Ishikawa (cell line): ENCODE data around the gene P2RX6.

ENCODE experiments used
- CEBPB ChIP-seq: IDR thresholded peaks from 2 replicates; pipeline ENCODE4 v1.6.1; 2012
- CREB1 ChIP-seq: IDR thresholded peaks from 2 replicates; pipeline ENCODE4 v1.6.1; 2012; ENCODE audit warnings: low read depth
- EGR1 ChIP-seq: IDR thresholded peaks from 2 replicates; pipeline ENCODE4 v1.6.1; 2012
- EP300 ChIP-seq: IDR thresholded peaks from 2 replicates; pipeline ENCODE4 v1.6.1; 2012; ENCODE audit warnings: borderline replicate concordance
- FOXM1 ChIP-seq: IDR thresholded peaks from 2 replicates; pipeline ENCODE4 v1.6.1; 2012; ENCODE audit warnings: low read depth, borderline replicate concordance
- RAD21 ChIP-seq: IDR thresholded peaks from 2 replicates; pipeline ENCODE4 v1.6.1; 2012; ENCODE audit warnings: low read depth
- TAF1 ChIP-seq: IDR thresholded peaks from 2 replicates; pipeline ENCODE4 v1.6.1; 2012; ENCODE audit warnings: low read depth, mild to moderate bottlenecking
- TCF12 ChIP-seq: IDR thresholded peaks from 2 replicates; pipeline ENCODE4 v1.6.1; 2012; ENCODE audit warnings: low read depth
- TEAD4 ChIP-seq: IDR thresholded peaks from 2 replicates; pipeline ENCODE4 v1.6.1; 2012
- YY1 ChIP-seq: IDR thresholded peaks from 2 replicates; pipeline ENCODE4 v1.6.1; 2012; ENCODE audit warnings: low read depth
- ZBTB7A ChIP-seq: IDR thresholded peaks from 2 replicates; pipeline ENCODE4 v1.6.1; 2012; ENCODE audit warnings: low read depth
- TF ChIP-seq, protein P1 (sequence below): IDR thresholded peaks from 2 replicates; pipeline ENCODE4 v1.6.1; 2012
- TF ChIP-seq, protein P2 (sequence below): IDR thresholded peaks from 2 replicates; pipeline ENCODE4 v1.6.1; 2012; ENCODE audit warnings: low read depth, mild to moderate bottlenecking

DNA sequence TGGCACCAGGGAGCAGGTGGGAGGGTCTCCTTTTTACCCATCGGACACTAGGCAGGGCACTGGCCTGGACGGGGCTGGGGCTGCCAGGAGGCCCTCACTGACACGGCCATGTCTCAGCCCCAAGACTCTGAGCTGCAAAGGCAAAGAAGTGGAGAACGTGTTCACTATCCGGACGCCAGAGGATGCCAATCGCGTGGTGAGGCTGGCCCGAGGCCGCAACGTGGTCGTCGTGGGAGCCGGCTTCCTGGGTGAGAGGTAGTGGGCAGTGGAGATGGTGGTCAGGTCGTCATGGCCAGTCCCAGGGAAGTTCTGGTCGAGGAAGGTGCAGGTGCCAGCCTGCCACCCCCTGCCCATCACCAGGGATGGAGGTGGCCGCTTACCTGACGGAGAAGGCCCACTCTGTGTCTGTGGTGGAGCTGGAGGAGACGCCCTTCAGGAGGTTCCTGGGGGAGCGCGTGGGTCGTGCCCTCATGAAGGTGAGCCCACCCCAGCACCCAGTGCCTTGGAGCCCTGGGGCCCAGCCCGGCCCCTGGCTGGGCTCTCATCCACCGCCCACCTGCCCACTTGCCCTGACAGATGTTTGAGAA lies 38.6 kb upstream of the P2RX6 start:
- TF ChIP-seq CREB1: no peak
- no peak for TF ChIP-seq TCF12
- TF ChIP-seq TAF1: no peak
- TF ChIP-seq EGR1: no peak
- TF ChIP-seq, protein P1, sequence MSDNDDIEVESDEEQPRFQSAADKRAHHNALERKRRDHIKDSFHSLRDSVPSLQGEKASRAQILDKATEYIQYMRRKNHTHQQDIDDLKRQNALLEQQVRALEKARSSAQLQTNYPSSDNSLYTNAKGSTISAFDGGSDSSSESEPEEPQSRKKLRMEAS: no peak
- TF ChIP-seq FOXM1: no peak
- TF ChIP-seq YY1: no peak
- TF ChIP-seq, protein P2, sequence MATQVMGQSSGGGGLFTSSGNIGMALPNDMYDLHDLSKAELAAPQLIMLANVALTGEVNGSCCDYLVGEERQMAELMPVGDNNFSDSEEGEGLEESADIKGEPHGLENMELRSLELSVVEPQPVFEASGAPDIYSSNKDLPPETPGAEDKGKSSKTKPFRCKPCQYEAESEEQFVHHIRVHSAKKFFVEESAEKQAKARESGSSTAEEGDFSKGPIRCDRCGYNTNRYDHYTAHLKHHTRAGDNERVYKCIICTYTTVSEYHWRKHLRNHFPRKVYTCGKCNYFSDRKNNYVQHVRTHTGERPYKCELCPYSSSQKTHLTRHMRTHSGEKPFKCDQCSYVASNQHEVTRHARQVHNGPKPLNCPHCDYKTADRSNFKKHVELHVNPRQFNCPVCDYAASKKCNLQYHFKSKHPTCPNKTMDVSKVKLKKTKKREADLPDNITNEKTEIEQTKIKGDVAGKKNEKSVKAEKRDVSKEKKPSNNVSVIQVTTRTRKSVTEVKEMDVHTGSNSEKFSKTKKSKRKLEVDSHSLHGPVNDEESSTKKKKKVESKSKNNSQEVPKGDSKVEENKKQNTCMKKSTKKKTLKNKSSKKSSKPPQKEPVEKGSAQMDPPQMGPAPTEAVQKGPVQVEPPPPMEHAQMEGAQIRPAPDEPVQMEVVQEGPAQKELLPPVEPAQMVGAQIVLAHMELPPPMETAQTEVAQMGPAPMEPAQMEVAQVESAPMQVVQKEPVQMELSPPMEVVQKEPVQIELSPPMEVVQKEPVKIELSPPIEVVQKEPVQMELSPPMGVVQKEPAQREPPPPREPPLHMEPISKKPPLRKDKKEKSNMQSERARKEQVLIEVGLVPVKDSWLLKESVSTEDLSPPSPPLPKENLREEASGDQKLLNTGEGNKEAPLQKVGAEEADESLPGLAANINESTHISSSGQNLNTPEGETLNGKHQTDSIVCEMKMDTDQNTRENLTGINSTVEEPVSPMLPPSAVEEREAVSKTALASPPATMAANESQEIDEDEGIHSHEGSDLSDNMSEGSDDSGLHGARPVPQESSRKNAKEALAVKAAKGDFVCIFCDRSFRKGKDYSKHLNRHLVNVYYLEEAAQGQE: no peak
- no peak for TF ChIP-seq RAD21
- no peak for TF ChIP-seq EP300
- no peak for TF ChIP-seq CEBPB
- no peak for TF ChIP-seq ZBTB7A
- no peak for TF ChIP-seq TEAD4
